PC-3 (cell line): ENCODE data around the gene LGI4.

Experiments
- EZH2 ChIP-seq: fragments of 300-600 bp; sonication (generic); IDR thresholded peaks from one replicate; pipeline ENCODE4 v1.6.1; 2017; ENCODE audit warnings: antibody characterized with exemption, mild to moderate bottlenecking, low read length; ENCODE audit not compliant: unreplicated experiment
- TF ChIP-seq, protein P1 (sequence below): fragments of 300-600 bp; sonication (generic); conservative IDR thresholded peaks from 2 replicates; pipeline ENCODE4 v1.5.1; 2017; ENCODE audit warnings: antibody characterized with exemption, low read depth, mild to moderate bottlenecking, low read length

DNA sequence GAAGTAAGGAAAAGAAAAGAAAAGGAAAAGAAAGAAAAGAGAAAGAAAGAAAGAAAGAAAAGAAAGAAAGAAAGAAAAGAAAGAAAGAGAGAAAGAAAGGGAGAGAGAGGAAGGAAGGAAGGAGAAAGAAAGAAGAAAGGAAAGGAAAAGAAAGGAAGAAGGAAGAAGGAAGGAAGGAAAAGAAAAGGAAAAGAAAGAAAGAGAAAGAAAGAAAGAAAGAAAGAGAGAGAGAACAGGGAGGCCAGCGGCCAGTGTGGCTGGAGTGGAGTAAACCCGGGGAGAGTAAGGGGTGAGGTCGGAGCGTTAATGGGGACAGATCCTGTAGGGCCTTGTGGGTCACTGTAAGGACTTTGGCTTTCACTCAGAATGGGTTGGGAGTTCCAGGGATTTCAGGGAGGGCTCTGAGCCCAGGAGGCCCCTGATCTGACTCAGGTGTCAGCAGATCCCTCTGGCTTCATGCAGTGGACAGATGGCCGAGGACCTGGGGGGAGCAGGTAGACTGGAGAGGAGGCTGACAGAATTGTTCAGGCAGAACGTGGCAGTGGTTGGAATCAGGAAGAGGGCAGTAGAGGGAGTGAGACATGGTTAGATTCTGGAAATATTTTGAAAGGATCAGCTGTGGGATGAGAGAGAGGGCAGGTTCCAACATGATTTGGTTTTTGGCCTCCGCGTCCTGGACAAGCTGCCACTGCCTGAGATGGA is 39.0 kb downstream of the LGI4 start:
- TF ChIP-seq, protein P1, sequence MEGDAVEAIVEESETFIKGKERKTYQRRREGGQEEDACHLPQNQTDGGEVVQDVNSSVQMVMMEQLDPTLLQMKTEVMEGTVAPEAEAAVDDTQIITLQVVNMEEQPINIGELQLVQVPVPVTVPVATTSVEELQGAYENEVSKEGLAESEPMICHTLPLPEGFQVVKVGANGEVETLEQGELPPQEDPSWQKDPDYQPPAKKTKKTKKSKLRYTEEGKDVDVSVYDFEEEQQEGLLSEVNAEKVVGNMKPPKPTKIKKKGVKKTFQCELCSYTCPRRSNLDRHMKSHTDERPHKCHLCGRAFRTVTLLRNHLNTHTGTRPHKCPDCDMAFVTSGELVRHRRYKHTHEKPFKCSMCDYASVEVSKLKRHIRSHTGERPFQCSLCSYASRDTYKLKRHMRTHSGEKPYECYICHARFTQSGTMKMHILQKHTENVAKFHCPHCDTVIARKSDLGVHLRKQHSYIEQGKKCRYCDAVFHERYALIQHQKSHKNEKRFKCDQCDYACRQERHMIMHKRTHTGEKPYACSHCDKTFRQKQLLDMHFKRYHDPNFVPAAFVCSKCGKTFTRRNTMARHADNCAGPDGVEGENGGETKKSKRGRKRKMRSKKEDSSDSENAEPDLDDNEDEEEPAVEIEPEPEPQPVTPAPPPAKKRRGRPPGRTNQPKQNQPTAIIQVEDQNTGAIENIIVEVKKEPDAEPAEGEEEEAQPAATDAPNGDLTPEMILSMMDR: no peak
- no peak for TF ChIP-seq EZH2
